K562 treated with DMSO at 1 percent for 12 hours (cell line): ENCODE measurements around the gene TMEM30A. TPM values are rescaled to one million over a fixed set of nuclear protein-coding genes. Genes with fewer than 3 reads are reported as not detected.

Experiments
- total RNA-seq: library from RNA; unstranded; fragments of 300-600 nt; gene quantifications from 2 replicates; pipeline ENCODE4 v1.2.3, GENCODE V29; 2022; ENCODE audit not compliant: insufficient read depth

TMEM30A gene
- 11.3 and 44.6 TPM in 2 replicates for total RNA-seq

DNA sequence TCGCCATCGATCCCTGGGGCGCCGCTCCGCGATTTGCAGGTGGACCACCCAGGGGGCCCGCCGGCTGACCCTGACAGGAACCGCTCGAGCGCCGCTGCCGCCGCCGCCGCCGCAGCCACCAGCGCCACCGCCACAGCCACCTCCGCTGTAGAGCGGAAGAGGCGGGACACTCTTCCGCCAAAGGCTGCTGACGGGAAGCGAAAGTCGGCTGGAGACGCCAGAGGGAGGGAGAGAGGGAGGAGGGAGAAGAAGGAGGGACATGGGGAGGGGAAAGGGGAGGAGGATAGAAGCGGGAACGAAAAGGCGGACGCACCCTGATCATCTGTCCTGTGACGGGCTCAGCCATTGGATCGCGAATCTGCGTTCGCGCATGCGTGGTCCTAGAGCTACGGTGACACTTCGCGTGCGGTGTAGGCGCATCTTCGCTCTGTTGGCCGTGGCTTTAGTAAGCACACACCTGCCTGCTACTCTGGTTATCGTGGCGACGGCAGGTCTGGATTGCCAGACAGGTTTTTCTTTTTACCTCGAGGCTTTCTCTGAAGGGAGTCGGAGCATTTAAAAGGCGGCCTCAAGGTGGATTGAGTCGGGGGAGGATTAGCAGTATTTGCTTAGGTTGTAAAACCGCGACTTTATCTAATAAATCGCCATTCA, at the start of gene TMEM30A:
TSS of gene TMEM30A (minus strand) at position 161 of the 651 bp plus-strand sequence. CDS start at position 7, 154 bp downstream.

DNA sequence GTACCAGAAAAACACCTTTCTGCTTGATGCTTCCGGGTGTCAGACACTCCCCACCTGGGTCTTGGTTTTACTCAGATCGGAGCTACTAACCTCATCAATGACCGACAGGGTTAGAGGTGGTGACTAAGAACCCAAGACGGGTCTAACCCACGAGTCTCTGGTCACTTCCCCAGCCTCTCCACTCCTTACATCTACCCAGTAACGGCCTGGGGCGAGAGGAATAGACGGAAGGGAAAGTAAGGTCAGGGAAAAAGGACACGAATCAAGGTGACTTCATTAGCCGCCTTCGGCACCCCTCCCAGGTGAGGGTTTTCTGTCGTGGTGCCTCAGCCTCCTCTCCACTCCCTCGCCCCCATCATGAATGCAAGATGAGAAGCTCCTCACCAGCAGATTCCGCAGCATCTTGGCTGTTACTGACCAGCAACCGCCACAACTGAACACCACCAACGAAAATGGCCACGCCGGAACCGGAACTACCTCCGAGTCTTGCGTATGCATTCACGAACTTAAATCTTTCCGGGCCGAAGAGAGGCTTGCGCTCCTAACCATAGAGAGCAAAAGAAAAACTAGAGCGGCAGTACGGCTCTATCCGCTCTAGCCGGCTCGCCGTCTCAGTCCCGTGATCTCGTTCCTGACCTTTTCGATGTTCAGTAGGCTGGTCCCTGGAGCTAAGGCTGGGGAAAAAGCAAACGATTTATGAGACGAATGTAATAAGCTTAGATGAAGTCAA, 41.1 kb downstream of the TMEM30A start, which contains the start of gene COX7A2:
TSS of gene COX7A2 (minus strand) at position 469 of the 730 bp plus-strand sequence. CDS start at position 402, 67 bp downstream.

DNA sequence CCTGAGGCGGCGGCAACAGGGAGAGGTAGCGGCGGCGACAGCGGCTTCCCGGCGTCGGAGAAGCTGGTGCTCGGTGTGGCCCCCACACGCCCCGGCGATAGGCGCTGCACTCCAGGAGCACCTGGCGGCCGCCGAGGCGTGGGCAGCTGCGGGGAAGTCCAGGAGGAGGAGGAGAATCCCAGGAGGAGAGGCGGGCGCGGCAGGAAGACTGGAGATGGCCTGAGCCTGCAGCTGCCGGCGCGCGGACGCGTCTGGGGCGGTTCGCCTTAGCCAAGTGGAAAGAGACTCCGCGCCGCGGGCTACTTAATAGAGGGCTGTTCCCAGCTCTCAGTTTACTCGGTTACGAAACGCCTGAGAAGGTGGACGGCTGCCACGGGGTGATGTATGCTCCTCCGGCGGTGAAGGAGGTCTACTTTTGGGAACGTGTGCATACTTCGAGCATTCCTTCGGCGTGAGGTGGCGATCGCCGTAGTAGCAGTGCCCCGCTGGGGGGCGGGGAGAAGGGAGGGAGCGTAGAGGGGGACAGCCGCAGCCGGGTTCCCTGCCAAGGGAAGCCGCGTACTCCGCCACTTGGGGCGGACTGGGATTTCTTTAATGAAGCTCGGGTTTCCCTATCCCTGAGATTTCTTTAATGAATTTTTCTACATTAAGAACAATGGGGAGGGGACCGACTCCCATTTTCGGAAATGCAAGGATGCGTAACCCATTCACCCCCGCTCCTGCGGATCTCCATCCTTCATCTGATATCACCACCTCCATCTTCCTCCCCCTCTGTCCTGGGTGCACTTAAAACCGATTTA, 78.6 kb downstream of the TMEM30A start, which contains the start of gene COL12A1:
TSS of gene COL12A1 (minus strand) at position 278 of the 800 bp plus-strand sequence. CDS start 3,261 bp downstream, outside the sequence.

Other genes with a start within 250 kb of the TMEM30A start
- not detected in 2 replicates for gene COL12A1, start 78.7 kb downstream of the TMEM30A start, total RNA-seq
- 372 and 457 TPM in 2 replicates for gene COX7A2, start 41.0 kb downstream of the TMEM30A start, total RNA-seq
- 0.27 and 0.57 TPM in 2 replicates for gene FILIP1, start 209.0 kb upstream of the TMEM30A start, total RNA-seq